Hepatocyte (in vitro differentiated cells): ENCODE data around the gene NXNL1. TPM values are rescaled to one million over a fixed set of nuclear protein-coding genes. Genes with fewer than 3 reads are reported as not detected.

ENCODE experiments used
- DNase-seq: peaks from one replicate; pipeline ENCODE4 v3.0.0-alpha.2; 2016; ENCODE audit warnings: low spot score
- H2AFZ ChIP-seq: fragments of 200-600 bp; sonication (generic); 2 replicates; pipeline ENCODE4 v1.6.0; 2016; ENCODE audit warnings: antibody characterized with exemption, mild to moderate bottlenecking
- H3K27ac ChIP-seq: fragments of 200-600 bp; sonication (generic); 2 replicates; pipeline ENCODE4 v1.5.1; 2016; ENCODE audit warnings: mild to moderate bottlenecking
- H3K27me3 ChIP-seq: fragments of 200-600 bp; sonication (generic); 2 replicates; pipeline ENCODE4 v1.6.1; 2016
- H3K36me3 ChIP-seq: fragments of 200-600 bp; sonication (generic); replicated peaks from 2 replicates; pipeline ENCODE4 v1.5.1; 2016; ENCODE audit warnings: low read depth; ENCODE audit not compliant: insufficient read depth
- H3K4me1 ChIP-seq: fragments of 200-600 bp; sonication (generic); 2 replicates; pipeline ENCODE4 v1.5.1; 2016; ENCODE audit warnings: mild to moderate bottlenecking, moderate library complexity; ENCODE audit not compliant: insufficient read depth
- H3K4me2 ChIP-seq: fragments of 200-600 bp; sonication (generic); 2 replicates; pipeline ENCODE4 v1.6.0; 2016
- H3K4me3 ChIP-seq: fragments of 200-600 bp; sonication (generic); 2 replicates; pipeline ENCODE4 v1.5.1; 2016; ENCODE audit warnings: mild to moderate bottlenecking
- H3K79me2 ChIP-seq: fragments of 200-600 bp; sonication (generic); 2 replicates; pipeline ENCODE4 v1.6.0; 2017; ENCODE audit warnings: mild to moderate bottlenecking
- H3K9me2 ChIP-seq: fragments of 200-600 bp; sonication (generic); replicated peaks from 2 replicates; pipeline ENCODE4 v1.6.0; 2017; ENCODE audit warnings: mild to moderate bottlenecking; ENCODE audit not compliant: insufficient read depth
- H3K9me3 ChIP-seq: fragments of 200-600 bp; sonication (generic); 2 replicates; pipeline ENCODE4 v1.5.1; 2016; ENCODE audit warnings: low read depth, mild to moderate bottlenecking
- H4K20me1 ChIP-seq: fragments of 200-600 bp; sonication (generic); 2 replicates; pipeline ENCODE4 v1.6.0; 2016; ENCODE audit warnings: mild to moderate bottlenecking; ENCODE audit not compliant: insufficient read depth, poor library complexity, severe bottlenecking
- CTCF ChIP-seq: fragments of 200-600 bp; sonication (generic); IDR thresholded peaks from 2 replicates; pipeline ENCODE4 v1.5.1; 2016; ENCODE audit warnings: antibody characterized with exemption, mild to moderate bottlenecking; ENCODE audit not compliant: poor library complexity
- EZH2 ChIP-seq: fragments of 200-600 bp; sonication (generic); IDR thresholded peaks from 2 replicates; pipeline ENCODE4 v1.6.1; 2016; ENCODE audit warnings: antibody characterized with exemption, mild to moderate bottlenecking, borderline replicate concordance
- EZH2phosphoT487 ChIP-seq: fragments of 200-600 bp; sonication (generic); IDR thresholded peaks from one replicate; pipeline ENCODE4 v1.6.1; 2018; ENCODE audit warnings: antibody characterized with exemption, mild to moderate bottlenecking, low read depth, moderate library complexity; ENCODE audit not compliant: unreplicated experiment, severe bottlenecking
- WGBS: methylation state at CpG from one replicate; pipeline ENCODE4 v1.1.6; 2016; ENCODE audit warnings: low lambda C conversion rate; ENCODE audit errors: missing lambda C conversion rate; 5-methylcytosine and 5-hydroxymethylcytosine counted together
- polyA plus RNA-seq: library from polyadenylated mRNA; unstranded; fragments of >200 nt; fragmentation: Nextera tagmentation; extraction: Ambion mirVana; gene quantifications from 2 replicates; pipeline ENCODE4 v1.2.1, GENCODE V29; 2016
- total RNA-seq: library from RNA; depleted of rRNA; stranded (reverse); fragments of >200 nt; gene quantifications from 2 replicates; pipeline ENCODE4 v1.2.3, GENCODE V29; 2014

The NXNL1 gene
- total and polyA plus RNA-seq, 2 experiments from 2014 or later: not detected

GRCh38 chr19:17406887-17407196 is 53.9 kb downstream of the NXNL1 start:
- Histone ChIP-seq H3K27ac (no peak overlapping the region), H3K36me3 (no peaks in the 10 kb centered on the region), H3K4me1 (no peaks in the 10 kb centered on the region), H3K79me2 (no peaks in the 10 kb centered on the region), H3K9me2 (no peaks in the 10 kb centered on the region), H3K4me2 (peak overlapping the region; percentile 31), H4K20me1 (no peaks in the 10 kb centered on the region), H3K9me3 (no peaks in the 10 kb centered on the region), H3K27me3 (no peaks in the 10 kb centered on the region), H3K4me3 (no peak overlapping the region), H2AFZ (no peak overlapping the region)
- DNase-seq: no peak
- WGBS: 69% methylated on average over 2 of the region's 2 CpGs
- TF ChIP-seq CTCF: no peak
- no peak for TF ChIP-seq EZH2phosphoT487
- no peak for TF ChIP-seq EZH2

DNA sequence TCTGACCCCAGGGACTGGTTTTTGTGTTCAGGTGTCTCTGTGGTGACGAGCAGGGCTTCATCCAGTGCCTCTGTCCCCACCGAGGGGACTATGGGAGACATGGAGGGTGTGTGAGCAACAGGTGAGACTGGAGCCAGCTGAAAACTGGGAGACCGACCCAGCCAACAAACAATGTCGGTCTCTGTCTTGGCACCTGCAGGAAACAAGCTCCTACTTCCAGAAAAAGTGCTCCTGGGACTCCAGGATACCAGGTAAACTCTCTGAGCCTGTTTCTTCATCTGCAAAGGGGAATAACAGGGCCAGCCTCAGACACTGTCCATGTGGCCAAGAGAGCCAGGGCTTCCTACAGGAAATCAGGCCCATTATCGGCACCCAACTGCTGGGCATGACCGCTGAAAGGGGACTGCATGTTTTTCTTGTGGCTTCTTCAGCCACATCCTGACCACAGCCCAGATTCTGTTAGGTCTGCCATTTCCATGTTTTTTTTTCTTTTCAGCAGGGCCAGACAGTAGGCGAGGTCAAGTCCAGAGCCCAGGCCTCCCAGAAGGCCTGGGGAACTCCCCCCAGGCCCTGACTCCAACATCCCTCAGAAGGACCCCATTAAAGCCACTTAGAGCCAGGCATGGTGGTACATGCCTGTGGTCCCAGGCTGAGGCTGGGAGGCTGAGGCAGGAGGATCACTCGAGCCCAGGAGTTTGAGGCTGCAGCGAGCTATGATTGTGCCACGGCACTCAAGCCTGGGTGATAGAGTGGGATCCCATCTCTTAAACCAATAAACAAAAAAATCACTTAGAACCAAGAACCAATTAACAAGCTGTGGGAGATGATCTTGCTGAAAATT is 54.5 kb downstream of the NXNL1 start:
- H3K4me2 ChIP-seq: peak overlapping the region; percentile 24
- no peak overlapping the region for H3K4me3 ChIP-seq
- H3K4me1 ChIP-seq: no peaks in the 10 kb centered on the region
- H3K27ac ChIP-seq: peak overlapping the region; percentile 49
- no peaks in the 10 kb centered on the region for H3K79me2 ChIP-seq
- no peaks in the 10 kb centered on the region for H4K20me1 ChIP-seq
- WGBS: 91% methylated on average over 10 of the region's 10 CpGs
- no peaks in the 10 kb centered on the region for H3K36me3 ChIP-seq
- TF ChIP-seq CTCF: no peak
- no peak for TF ChIP-seq EZH2
- TF ChIP-seq EZH2phosphoT487: no peak
- H3K9me2 ChIP-seq: no peaks in the 10 kb centered on the region
- no peak for DNase-seq
- H3K9me3 ChIP-seq: no peaks in the 10 kb centered on the region
- H2AFZ ChIP-seq: no peak overlapping the region
- H3K27me3 ChIP-seq: no peaks in the 10 kb centered on the region

Other genes starting within 250 kb of the NXNL1 start
- gene USE1, start 245.6 kb downstream of the NXNL1 start, total RNA-seq: 22.4 and 26.9 TPM in 2 replicates
- gene USE1, start 245.6 kb downstream of the NXNL1 start, polyA plus RNA-seq: 42.6 and 46.7 TPM in 2 replicates
- 9.5 and 15.3 TPM in 2 replicates for gene OCEL1, start 234.7 kb downstream of the NXNL1 start, total RNA-seq
- 44.7 and 47.7 TPM in 2 replicates for gene OCEL1, start 234.7 kb downstream of the NXNL1 start, polyA plus RNA-seq
- 116 and 133 TPM in 2 replicates for gene NR2F6, start 215.0 kb downstream of the NXNL1 start, total RNA-seq
- gene NR2F6, start 215.0 kb downstream of the NXNL1 start, polyA plus RNA-seq: 157 and 169 TPM in 2 replicates
- gene USHBP1, start 196.2 kb downstream of the NXNL1 start, total RNA-seq: 3.0 TPM in 1 of 2 replicates, not detected in the other
- gene USHBP1, start 196.2 kb downstream of the NXNL1 start, polyA plus RNA-seq: 0.98 and 1.2 TPM in 2 replicates
- gene BABAM1, start 193.5 kb downstream of the NXNL1 start, total RNA-seq: 63.8 and 71.4 TPM in 2 replicates
- 94.1 and 97.9 TPM in 2 replicates for gene BABAM1, start 193.5 kb downstream of the NXNL1 start, polyA plus RNA-seq
- 0.28 and 0.90 TPM in 2 replicates for gene ANKLE1, start 179.0 kb downstream of the NXNL1 start, total RNA-seq
- 0.29 and 0.58 TPM in 2 replicates for gene ANKLE1, start 179.0 kb downstream of the NXNL1 start, polyA plus RNA-seq
- gene ABHD8, start 157.5 kb downstream of the NXNL1 start, total RNA-seq: 12.9 and 15.9 TPM in 2 replicates
- 17.6 and 19.3 TPM in 2 replicates for gene ABHD8, start 157.5 kb downstream of the NXNL1 start, polyA plus RNA-seq
- 47.7 and 61.1 TPM in 2 replicates for gene MRPL34, start 155.1 kb downstream of the NXNL1 start, total RNA-seq
- gene MRPL34, start 155.1 kb downstream of the NXNL1 start, polyA plus RNA-seq: 113 and 131 TPM in 2 replicates
- 29.4 and 43.1 TPM in 2 replicates for gene DDA1, start 151.4 kb downstream of the NXNL1 start, total RNA-seq
- gene DDA1, start 151.4 kb downstream of the NXNL1 start, polyA plus RNA-seq: 59.4 and 60.0 TPM in 2 replicates
- 4.6 and 7.3 TPM in 2 replicates for gene ANO8, start 126.1 kb downstream of the NXNL1 start, total RNA-seq
- 1.1 and 1.9 TPM in 2 replicates for gene ANO8, start 126.1 kb downstream of the NXNL1 start, polyA plus RNA-seq
- 18.1 and 20.9 TPM in 2 replicates for gene GTPBP3, start 123.4 kb downstream of the NXNL1 start, total RNA-seq
- gene GTPBP3, start 123.4 kb downstream of the NXNL1 start, polyA plus RNA-seq: 13.2 and 18.1 TPM in 2 replicates
- gene PLVAP, start 83.6 kb downstream of the NXNL1 start, total RNA-seq: 1.4 and 1.8 TPM in 2 replicates
- 2.5 and 5.3 TPM in 2 replicates for gene PLVAP, start 83.6 kb downstream of the NXNL1 start, polyA plus RNA-seq
- not detected in 2 replicates for gene CCDC194, start 66.7 kb downstream of the NXNL1 start, total RNA-seq
- 0.80 TPM in 1 of 2 replicates, not detected in the other for gene CCDC194, start 66.7 kb downstream of the NXNL1 start, polyA plus RNA-seq
- gene BST2, start 55.3 kb downstream of the NXNL1 start, total RNA-seq: 43.2 and 50.1 TPM in 2 replicates
- gene BST2, start 55.3 kb downstream of the NXNL1 start, polyA plus RNA-seq: 129 and 195 TPM in 2 replicates
- gene MVB12A, start 40.9 kb downstream of the NXNL1 start, total RNA-seq: 36.1 and 46.4 TPM in 2 replicates
- gene MVB12A, start 40.9 kb downstream of the NXNL1 start, polyA plus RNA-seq: 65.2 and 77.1 TPM in 2 replicates
- gene TMEM221, start 12.3 kb downstream of the NXNL1 start, total RNA-seq: 1.0 and 1.2 TPM in 2 replicates
- 2.0 and 2.5 TPM in 2 replicates for gene TMEM221, start 12.3 kb downstream of the NXNL1 start, polyA plus RNA-seq
- gene SLC27A1, start 9.6 kb upstream of the NXNL1 start, total RNA-seq: 6.2 and 8.7 TPM in 2 replicates
- gene SLC27A1, start 9.6 kb upstream of the NXNL1 start, polyA plus RNA-seq: 8.6 and 10.9 TPM in 2 replicates
- 89.9 and 94.4 TPM in 2 replicates for gene PGLS, start 50.7 kb upstream of the NXNL1 start, total RNA-seq
- 98.7 and 122 TPM in 2 replicates for gene PGLS, start 50.7 kb upstream of the NXNL1 start, polyA plus RNA-seq
- gene COLGALT1, start 94.7 kb upstream of the NXNL1 start, total RNA-seq: 55.4 and 61.3 TPM in 2 replicates
- 54.9 and 58.9 TPM in 2 replicates for gene COLGALT1, start 94.7 kb upstream of the NXNL1 start, polyA plus RNA-seq
- 0.08 and 0.10 TPM in 2 replicates for gene UNC13A, start 227.4 kb upstream of the NXNL1 start, total RNA-seq
- gene UNC13A, start 227.4 kb upstream of the NXNL1 start, polyA plus RNA-seq: 0.21 TPM in 1 of 2 replicates, not detected in the other